HG03196 (cell line): ENCODE data around the gene OR52H1.

Experiments used
- ATAC-seq: cut with Tn5 transposase; IDR thresholded peaks from one replicate; pipeline ENCODE4 v1.9.1; 2021; ENCODE audit not compliant: unreplicated experiment

The OR52H1 gene

DNA sequence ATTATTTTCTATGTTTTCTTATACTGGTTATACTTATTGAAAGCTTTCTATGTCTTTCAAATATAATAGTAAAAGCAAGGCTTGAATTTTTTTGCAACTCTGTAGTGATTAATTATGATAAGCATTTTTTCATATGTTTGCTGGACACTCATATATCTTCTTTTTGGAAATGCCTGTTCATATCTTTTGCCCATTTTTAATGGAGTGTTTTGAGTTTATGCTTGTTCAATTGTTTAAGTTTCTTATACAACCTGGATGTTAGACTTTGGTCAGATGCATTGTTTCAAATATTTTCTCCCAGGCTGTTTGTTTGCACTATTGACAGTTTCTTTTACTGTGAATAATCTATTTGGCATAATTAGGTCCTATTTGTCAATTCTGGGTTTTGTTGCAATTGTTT, 11.9 kb downstream of the OR52H1 start:
- no peak for ATAC-seq

DNA sequence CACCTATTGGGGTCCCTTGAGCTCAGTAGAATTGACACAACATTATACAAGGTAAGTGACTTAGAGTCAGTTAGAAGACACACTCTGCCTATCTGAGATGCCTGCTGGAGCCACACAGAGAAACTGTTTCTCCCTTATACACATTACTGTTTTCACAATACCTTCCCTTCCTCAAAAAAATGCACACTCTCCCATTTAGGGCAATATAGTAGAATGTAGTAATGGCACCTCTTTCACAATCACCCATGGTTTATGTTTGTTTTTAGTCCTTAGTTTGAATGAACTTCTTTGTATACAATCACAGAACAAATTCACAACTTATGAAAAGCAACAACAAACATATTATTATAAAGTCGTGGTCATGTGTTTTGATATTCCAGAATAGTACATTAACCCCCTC, 14.3 kb downstream of the OR52H1 start:
- no peak for ATAC-seq

DNA sequence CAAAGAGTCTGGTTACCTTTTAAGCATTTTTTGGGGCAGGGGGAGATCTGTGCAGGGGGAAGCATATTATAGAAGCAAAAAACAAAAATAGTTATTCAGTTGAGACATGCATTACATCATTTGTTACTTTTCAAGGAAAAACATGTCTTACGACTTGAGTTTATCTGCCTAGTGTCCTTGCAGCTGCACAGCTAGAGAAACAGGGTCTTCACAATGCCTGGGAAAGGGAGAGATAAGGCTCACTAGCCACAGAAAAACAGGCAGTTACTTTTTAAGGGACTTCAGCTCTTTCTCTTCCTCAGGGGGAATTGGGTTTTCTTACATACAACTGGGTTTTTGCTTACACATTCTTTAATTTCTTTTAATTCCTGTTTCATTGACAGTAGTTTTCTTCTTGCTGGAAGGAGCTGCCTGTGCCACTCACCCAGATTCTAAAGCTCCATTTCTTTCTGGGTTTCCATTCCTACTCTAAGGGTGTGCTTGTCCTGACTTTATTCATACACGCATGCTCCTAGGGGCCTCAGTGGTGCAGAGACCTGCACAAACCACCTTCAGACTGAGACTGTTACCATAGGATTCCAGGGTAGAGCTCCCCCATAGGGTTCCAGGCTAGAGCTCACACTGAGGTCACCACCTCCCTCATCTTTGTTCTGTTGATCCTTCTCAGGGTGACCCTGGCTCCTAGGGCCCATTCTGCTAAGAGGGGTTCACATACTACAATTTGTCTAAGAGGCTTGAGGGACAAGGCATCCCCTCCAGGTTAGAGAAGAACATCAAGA, 17.1 kb downstream of the OR52H1 start:
- ATAC-seq: no peak

DNA sequence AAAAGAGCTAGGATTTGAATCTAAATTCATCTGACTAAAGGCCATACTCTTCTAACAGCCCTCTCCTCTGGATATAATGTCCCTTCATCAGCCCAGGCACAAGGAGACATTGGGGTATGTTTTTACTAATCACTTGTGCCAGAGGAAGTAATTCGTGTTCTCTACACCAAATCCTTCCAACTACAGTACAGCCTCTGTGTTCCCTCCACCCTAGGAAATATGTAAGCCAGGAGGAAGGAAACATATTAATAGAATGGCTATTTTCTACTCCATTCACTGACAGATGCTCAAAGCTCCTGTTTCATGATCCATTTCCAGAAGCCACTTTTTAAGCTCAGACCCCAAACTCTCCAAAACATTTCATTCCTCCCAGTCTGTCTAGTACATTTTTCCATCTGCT, 19.8 kb downstream of the OR52H1 start:
- ATAC-seq: no peak

DNA sequence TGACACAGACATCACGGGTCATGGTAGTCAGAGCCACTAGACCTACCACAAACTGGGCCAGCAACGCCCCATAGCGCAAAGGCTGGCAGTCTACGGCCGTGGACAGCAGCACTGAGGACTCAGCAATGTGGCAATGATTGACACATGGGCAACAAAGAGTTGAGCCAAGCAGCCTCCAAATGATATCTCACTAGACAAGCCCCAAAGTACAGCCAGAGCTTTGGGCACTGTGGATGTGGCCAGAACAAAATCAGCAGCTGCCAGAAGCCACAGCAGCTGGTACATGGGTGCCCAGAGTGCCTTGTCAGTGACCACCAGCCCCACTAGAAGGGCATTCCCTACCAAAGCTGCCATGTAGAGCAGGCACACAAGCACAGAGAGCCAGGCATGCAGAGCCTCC, 20.6 kb downstream of the OR52H1 start:
- ATAC-seq: no peak

DNA sequence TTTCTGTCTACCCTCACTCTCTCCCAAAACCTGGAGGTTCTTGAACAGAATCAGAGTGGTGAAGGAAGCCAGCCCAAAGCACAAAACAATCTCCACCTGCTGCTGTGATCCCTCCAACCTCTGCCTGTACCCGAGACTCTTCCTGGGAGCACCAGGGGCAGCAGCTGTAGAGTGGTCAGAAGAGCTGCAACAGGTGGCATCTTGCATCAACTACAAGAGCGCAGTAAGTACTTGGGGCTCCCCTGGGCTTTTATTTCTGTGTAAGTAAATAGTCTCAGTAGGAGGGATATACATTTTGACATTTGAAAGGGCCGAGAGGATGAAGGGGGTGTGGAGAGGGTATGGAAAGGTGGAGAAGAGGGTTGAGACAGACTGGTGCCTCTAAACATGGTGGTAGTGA, 23.6 kb downstream of the OR52H1 start:
- no peak for ATAC-seq

DNA sequence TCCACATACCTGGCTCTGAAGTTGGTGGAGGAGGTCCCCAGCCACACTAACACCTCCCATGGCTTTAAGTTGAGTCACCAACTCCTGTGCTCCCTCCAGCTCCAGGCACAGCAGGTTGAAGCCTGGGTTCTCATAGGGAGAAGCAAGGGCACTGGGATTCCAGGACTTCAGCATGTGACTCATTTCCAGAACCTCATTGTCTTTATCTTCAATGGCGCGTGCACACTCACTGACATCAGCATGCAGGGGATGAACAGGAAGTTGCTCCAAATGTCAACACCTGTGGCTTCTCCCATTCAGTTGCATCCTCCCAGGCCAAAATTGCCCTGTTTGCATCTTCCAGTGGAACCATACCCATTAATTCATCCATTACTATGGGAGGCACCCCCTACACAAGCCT, 26.0 kb downstream of the OR52H1 start:
- ATAC-seq: no peak

DNA sequence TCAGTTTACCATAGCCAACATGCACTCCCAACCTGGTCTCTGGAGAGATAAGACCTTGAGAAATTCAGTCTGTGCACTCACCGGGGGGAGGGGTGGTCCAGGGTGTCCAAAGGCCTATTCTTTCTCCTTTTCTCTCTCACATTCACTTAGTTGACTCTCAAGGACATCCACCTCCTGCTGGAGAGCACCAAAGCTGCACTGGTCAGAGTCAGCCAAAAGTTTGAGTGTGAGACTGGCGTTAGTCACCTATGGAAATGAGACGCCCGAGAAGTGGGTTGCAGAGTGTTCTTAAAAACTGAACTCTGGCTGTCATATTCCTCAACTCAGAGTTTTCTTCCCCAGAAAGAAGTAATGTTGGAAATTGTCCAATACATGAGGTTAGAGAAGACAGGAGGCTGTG, 26.8 kb downstream of the OR52H1 start:
- no peak for ATAC-seq

DNA sequence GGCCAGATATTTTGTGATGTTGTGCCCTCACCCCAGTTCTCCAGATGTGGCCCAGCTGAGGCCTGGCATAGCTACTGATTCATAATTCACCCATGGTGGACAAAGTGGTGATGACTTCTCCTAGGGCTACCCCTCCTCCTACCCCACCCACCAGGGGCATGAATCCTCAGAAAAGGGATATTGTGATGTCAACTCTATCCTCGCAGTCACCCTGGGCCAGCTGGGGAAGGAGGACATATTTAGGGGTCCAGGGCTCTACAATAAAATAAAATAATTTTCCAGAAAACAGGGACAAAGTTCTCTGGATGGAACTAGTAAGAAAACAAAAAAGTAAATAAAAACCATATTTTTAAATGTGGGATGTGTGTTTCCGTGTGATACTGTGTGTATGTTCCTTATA, 31.7 kb downstream of the OR52H1 start, which contains the start of gene UBQLNL:
Gene UBQLNL (minus strand): TSS at position 101 of the 400 bp plus-strand sequence. CDS start 258 bp downstream, outside the sequence.
- no peak for ATAC-seq

DNA sequence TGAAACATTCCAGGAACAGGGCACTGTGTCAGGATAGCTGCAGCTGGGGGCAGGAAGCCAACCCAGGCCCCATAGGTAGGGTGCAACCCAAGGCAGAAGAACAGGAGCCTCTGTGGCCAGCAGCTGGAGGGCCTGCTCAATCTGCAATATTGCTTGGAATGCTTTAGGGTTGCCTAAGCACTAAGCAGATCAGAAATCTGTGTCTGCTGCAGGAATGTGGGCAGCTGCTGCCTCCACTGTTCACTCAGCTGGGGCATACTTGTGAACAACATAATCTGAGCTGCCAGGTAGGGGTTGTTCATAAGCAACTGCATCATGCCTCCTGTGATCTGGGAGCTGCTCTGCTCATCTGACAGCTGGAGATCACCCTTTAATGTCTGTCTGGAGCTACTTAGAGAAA, 33.5 kb downstream of the OR52H1 start:
- no peak for ATAC-seq

DNA sequence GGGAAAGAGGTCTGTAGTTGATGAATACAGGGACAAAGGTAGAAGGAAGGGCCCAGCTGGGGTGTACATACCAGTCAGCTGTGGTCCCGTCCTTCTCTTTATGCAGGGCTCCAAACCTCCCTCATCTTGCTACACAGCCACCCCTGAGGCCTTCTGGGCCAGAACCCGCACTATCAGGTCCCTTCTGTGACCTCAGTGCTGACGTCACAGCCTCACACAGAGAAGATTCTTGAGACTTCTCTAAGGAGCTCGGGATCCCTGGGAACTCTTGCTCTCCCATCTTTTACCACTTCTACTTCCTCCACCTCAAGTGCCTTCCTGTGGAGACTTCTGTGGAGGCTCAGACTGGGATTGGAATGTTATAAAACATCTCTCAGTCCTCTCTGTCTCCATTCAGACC, 38.5 kb downstream of the OR52H1 start, which contains the start of gene UBQLN3:
Gene UBQLN3 (minus strand): TSS at position 155 of the 400 bp plus-strand sequence. CDS start 399 bp downstream, outside the sequence.
- ATAC-seq: no peak

DNA sequence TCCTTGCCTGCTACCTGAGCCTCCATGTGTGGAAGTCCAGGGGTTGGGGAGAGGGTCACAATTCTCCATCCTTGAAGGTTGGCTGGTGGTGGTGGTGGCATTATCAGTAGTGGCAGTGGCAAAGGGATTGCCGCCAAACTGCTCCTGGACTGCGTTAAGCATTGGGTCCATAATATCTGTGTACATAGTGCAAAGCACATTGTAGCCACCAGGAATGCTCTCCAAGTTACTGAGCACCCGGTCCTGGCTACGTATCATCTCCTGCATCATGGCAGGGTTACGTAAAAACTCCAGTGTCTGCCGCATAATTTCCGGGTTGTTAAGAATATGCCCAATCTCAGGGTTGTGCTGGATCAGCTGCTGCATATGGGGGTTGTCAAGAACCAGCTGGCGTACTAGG, 39.7 kb downstream of the OR52H1 start:
- no peak for ATAC-seq

DNA sequence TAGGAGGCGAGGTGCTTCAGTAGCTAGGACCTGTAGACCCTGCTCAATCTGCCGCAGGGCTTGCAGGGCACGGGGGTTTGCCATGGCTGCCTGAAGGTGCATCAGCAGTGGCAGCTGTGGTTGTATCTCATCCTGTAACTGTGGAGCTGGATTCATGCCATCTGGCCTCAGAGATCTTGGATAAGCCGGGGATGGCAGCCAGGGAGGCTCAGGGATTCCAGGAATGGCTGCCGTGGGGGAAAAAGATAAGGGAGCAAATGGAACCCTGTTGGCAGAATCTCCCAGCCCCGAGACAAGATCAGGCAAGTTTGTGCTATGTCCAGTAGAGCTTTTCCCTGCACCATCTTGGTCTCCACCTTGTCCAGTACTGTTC, 40.4 kb downstream of the OR52H1 start:
- ATAC-seq: no peak

DNA sequence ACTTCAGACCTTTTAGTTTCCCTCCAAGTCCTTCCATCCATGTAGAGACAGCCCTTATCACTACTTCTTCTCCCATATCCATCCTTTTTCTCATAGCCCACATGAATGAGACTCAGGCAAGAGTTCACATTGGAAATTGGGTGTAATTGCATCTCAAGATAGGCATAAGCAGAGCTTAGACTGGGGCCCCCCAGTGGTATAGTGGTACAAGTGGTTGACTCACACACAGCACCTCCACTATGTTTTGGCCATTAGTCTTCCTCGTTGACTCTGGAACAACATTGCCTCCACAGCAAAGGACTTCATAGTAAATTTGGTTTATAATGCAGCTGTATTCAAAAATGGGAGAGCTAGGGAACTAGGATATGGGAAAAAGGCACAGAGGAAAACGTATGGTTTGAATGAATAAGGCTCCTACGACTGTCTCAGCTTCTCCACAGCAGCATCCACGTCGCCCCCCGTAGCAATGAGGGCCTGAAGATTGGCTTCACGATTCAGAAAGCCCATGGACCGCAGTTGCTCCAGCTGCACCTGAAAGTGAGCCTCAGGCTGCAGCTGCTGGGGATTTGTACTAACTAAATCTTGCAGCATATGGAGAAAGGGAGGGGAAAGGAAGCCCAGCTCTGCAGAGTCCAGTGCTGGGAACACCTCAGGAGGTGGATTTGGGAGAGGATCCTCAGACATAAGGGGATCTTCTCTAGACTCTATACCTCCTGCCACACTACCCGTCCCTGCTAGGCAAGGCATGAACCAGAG, 41.0 kb downstream of the OR52H1 start:
- ATAC-seq: no peak

DNA sequence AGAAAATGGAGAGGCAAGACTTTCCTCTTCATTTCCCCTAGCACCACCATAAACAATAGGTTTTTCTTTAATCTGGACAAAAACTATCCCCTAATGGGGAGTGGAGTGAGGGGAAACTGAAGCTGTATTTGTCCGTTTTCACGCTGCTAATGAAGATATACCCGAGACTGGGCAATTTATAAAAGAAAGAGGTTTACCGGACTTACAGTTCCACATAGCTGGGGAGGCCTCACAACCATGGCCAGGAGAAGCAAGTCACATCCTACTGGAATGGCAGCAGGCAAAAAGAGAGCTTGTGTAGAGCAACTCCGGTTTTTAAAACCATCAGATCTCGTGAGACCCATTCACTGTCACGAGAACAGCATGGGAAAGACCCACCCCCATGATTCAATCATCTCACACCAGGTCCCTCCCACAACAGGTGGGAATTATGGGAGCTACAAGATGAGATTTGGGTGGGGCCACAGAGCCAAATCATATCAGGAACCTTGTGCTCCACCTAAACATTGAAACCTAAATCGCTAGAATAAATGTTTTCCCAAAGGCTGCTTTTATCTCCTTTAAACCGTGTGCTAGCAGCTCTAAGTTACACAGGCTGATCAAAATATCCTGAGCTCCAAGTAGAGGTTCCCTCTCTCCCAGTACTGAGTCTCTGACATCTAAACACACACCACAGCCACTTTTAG, 42.8 kb downstream of the OR52H1 start:
- ATAC-seq: no peak

DNA sequence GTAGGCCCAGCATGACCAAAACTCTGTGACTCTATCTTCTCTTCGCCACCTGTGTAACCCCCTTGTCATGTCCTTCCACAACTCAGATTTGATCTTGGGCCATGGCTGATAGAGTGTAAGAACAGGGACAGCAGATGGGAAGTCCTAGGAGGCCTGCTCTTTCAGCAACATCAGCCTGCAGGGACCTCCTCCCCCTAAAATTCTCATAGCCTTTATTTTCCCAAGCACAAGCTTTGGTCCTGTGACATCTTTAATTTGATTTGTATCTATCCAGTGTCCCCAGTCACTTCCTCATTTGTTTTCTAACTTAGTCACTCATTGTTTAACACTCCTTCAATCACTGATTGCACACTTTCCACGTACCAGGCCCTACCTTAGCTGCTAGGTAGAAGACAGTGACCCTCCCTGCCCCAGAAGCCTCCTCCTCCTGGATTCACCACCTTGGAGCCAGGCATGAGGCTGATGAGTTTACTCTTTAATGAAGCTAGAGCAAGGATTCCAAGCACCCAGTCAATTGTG, 43.9 kb downstream of the OR52H1 start:
- ATAC-seq: no peak

DNA sequence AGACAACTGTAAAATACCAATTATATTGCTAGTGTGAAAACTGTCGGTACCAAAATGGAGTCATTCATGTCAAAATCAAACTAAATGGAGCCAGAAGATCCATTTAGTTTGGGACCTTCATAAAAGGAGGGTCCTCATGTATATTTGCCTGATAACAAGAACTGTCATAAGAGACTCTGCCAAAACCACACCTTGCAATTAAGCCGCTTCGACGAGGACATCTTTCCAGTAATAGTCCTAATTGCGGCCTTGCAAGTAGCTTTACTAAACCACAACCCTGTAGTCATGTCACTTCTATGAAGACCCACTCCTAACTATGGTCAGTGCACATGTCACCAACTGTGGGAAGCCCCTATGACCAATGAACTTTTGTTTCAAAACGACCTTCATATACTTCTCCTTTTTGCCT, 47.9 kb downstream of the OR52H1 start:
- no peak for ATAC-seq

DNA sequence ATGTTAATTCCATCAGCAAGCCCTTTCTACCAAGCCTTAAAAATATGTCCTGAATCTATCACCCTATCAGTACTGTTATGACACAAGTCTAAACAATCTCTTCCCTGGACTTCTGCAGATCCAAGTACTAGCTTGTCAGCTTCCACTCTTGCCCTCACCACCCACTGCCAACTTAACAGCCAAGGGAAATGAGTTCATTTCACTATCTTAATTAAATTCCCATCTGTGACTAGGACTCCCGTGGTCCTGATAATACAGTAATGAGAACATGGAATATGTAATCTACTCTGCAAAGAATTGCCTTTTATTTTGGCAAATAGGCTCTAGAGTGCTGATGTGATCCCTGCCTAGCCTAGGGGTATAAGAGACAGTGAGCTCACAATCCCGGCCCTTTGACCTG, 48.7 kb downstream of the OR52H1 start:
- no peak for ATAC-seq
